ENCODE measurements around the gene TPRG1. TPM values are rescaled to one million over a fixed set of nuclear protein-coding genes. Genes with fewer than 3 reads are reported as not detected.
A peak's percentile ranks its signal among the peaks of the same experiment; 100 is the strongest.

TPRG1 gene
- total RNA-seq, 4 donors from 2014 or later, result 2.3 to 14.9 (median 4.1) TPM; not detected in 1

- Histone ChIP-seq H3K27me3 (no peaks in the 10 kb centered on the region), H3K4me3 (no peak overlapping the region), H3K9me3 (no peaks in the 10 kb centered on the region), H3K27ac (peak overlapping the region; percentile 60 to 74 (median 68)), H3K4me1 (peaks cover 10 to 32% (median 16%) of the 10 kb centered on the region in 4 donors), H3K36me3 (no peaks in the 10 kb centered on the region)
- no peak for DNase-seq
- TF ChIP-seq POLR2AphosphoS5 (IDR thresholded peaks at IDR 0.05), result no peak
- no peak for TF ChIP-seq CTCF (IDR thresholded peaks at IDR 0.05)
- intact Hi-C loops (cut with DNase I; ENCODE audit: low total_unique reads) (no loop called here), in situ Hi-C loops (cut with MboI; ENCODE audit: low pct_ligation_motif_present in 1 of 4, low pct_unique_long_range_greater_than_20kb in 1 of 4, low sequenced_read_pairs in 3 of 4) (no loop called here)
- WGBS, 2 donors (ENCODE audit: low coverage in 1 of 2), result 64 to 76% methylated on average over 5 of the region's 5 CpGs
Observed at GRCh38 chr3:189353318-189353965, 181.7 kb downstream of the TPRG1 start.

GRCh38 chr3:189353988-189354889 is 182.5 kb downstream of the TPRG1 start:
- Histone ChIP-seq H3K27ac (peak overlapping the region; percentile 60 to 74 (median 68)), H3K4me3 (no peak overlapping the region), H3K36me3 (no peaks in the 10 kb centered on the region), H3K27me3 (no peaks in the 10 kb centered on the region), H3K9me3 (no peaks in the 10 kb centered on the region), H3K4me1 (peaks cover 10 to 32% (median 16%) of the 10 kb centered on the region in 4 donors)
- WGBS, 2 donors (ENCODE audit: low coverage in 1 of 2), result 53 to 55% methylated on average over 6 of the region's 6 CpGs
- no peak for TF ChIP-seq CTCF (IDR thresholded peaks at IDR 0.05)
- no peak for TF ChIP-seq POLR2A (IDR thresholded peaks at IDR 0.05)
- intact Hi-C loops (cut with DNase I; ENCODE audit: low total_unique reads) (no loop called here), in situ Hi-C loops (cut with MboI; ENCODE audit: low pct_ligation_motif_present in 1 of 4, low pct_unique_long_range_greater_than_20kb in 1 of 4, low sequenced_read_pairs in 3 of 4) (no loop called here)
- peak; percentile 21 for DNase-seq

- in situ Hi-C loops (cut with MboI; ENCODE audit: low pct_ligation_motif_present in 1 of 4, low pct_unique_long_range_greater_than_20kb in 1 of 4, low sequenced_read_pairs in 3 of 4) (no loop called here), intact Hi-C loops (cut with DNase I; ENCODE audit: low total_unique reads) (no loop called here)
- Histone ChIP-seq H3K27me3 (no peaks in the 10 kb centered on the region), H3K36me3 (no peaks in the 10 kb centered on the region), H3K4me1 (peaks cover 10 to 32% (median 16%) of the 10 kb centered on the region in 4 donors), H3K4me3 (no peak overlapping the region), H3K27ac (peak overlapping the region; percentile 60 to 74 (median 68)), H3K9me3 (no peaks in the 10 kb centered on the region)
- no peak for DNase-seq
- no peak for TF ChIP-seq POLR2AphosphoS5 (IDR thresholded peaks at IDR 0.05)
- TF ChIP-seq CTCF (IDR thresholded peaks at IDR 0.05), result no peak
- no peak for TF ChIP-seq EP300 (IDR thresholded peaks at IDR 0.05; ENCODE audit: low read depth)
- TF ChIP-seq POLR2A (IDR thresholded peaks at IDR 0.05), result no peak
- 54 to 61% methylated on average over 2 of the region's 2 CpGs for WGBS, 2 donors (ENCODE audit: low coverage in 1 of 2)
Observed at GRCh38 chr3:189355115-189355480, 183.3 kb downstream of the TPRG1 start.

GRCh38 chr3:189355481-189356201 is 183.9 kb downstream of the TPRG1 start:
- Histone ChIP-seq H3K4me1 (peaks cover 10 to 32% (median 16%) of the 10 kb centered on the region in 4 donors), H3K27me3 (no peaks in the 10 kb centered on the region), H3K27ac (peak overlapping the region; percentile 60 to 74 (median 68)), H3K4me3 (no peak overlapping the region), H3K9me3 (no peaks in the 10 kb centered on the region), H3K36me3 (no peaks in the 10 kb centered on the region)
- intact Hi-C loops (cut with DNase I; ENCODE audit: low total_unique reads) (no loop called here), in situ Hi-C loops (cut with MboI; ENCODE audit: low pct_ligation_motif_present in 1 of 4, low pct_unique_long_range_greater_than_20kb in 1 of 4, low sequenced_read_pairs in 3 of 4) (no loop called here)
- TF ChIP-seq POLR2A (IDR thresholded peaks at IDR 0.05), result no peak
- TF ChIP-seq CTCF (IDR thresholded peaks at IDR 0.05), result no peak
- DNase-seq, result peak; percentile 23
- 29 to 31% methylated on average over 3 to 6 of the region's 6 CpGs for WGBS, 2 donors (ENCODE audit: low coverage in 1 of 2)
